ENCODE results near the gene RNF125.

DNA sequence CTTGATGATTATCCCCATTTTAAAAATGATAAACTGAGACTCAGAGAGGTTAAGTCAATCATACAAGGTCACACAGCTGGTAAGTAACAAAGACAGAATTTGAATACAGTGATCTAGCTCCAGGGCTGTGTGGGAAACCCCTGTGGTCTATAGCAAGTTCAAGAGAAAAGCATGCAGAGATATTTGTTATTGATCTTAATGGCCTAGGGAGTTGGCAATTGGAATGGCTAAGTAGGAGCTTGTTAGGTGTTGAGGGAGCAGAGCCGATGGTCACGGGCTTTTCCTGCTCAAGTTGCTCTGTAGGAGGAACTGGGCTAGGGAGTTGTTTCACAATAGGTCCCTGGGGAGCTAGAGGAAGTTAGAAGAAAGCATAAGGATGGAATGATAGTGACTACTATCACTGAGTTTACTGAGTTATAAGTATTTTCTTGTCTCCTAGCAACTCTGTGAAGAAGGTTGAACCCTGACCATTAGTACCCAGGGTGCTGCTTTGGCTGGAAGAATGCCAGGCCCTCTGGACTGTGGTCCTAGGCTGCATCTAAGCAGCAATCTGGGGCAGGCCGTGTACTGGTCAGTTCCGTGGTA is 30.0 kb downstream of the RNF125 start:
- no peak for TF ChIP-seq YY1 (IDR thresholded peaks at IDR 0.05; ENCODE audit: insufficient read depth, insufficient read length)
- no peak for TF ChIP-seq SUZ12 (IDR thresholded peaks at IDR 0.05; ENCODE audit: extremely low read depth, insufficient read depth, insufficient read length)
- no peak for TF ChIP-seq ZNF274 (IDR thresholded peaks at IDR 0.05; ENCODE audit: low read depth, low read length)

Measured in NT2/D1 (cell line).